PC-3 (cell line): Measurements from ENCODE around the gene RHOT2. TPM values are rescaled to one million over a fixed set of nuclear protein-coding genes. Genes with fewer than 3 reads are reported as not detected.

Experiments used
- ATAC-seq: fragments of 200-7000 bp; cut with Tn5 transposase; 2 replicates; pipeline ENCODE4 v1.9.1; 2020; ENCODE audit warnings: mild to moderate bottlenecking, moderate library complexity
- BruUV-seq: library from RNA; stranded (reverse); fragments of 400-500 nt; replicated peaks from 2 replicates; lab custom pipeline; 2021; lab: Mats Ljungman, UMichigan
- CTCF ChIA-PET: fragments of 300-600 bp; sonication (Branson Sonifier 250); formaldehyde crosslinking; loops from one replicate; lab custom pipeline; 2022; ENCODE audit warnings: antibody characterized with exemption; lab: Charles Lee
- POLR2A ChIA-PET: fragments of 300-600 bp; sonication (Branson Sonifier 250); formaldehyde crosslinking; loops from one replicate; lab custom pipeline; 2022; ENCODE audit warnings: antibody characterized with exemption; ENCODE audit not compliant: unreplicated experiment; lab: Charles Lee
- DNase-seq: peaks from one replicate; pipeline ENCODE4 v3.0.0-alpha.2; 2015
- H2AFZ ChIP-seq: fragments of 300-600 bp; sonication (generic); 2 replicates; pipeline ENCODE4 v1.6.0; 2016; ENCODE audit warnings: antibody characterized with exemption, low read length
- H3F3A ChIP-seq: fragments of 300-600 bp; sonication (generic); one replicate; pipeline ENCODE4 v1.6.0; 2017; ENCODE audit warnings: antibody characterized with exemption, low read length, control low read depth, mild to moderate bottlenecking; ENCODE audit not compliant: unreplicated experiment
- H3K27ac ChIP-seq: fragments of 300-600 bp; sonication (generic); 2 replicates; pipeline ENCODE4 v1.5.1; 2016; ENCODE audit warnings: mild to moderate bottlenecking, low read length
- H3K27me3 ChIP-seq: fragments of 300-600 bp; sonication (generic); 2 replicates; pipeline ENCODE4 v1.6.1; 2016; ENCODE audit warnings: low read length, mixed read lengths
- H3K36me3 ChIP-seq: fragments of 300-600 bp; sonication (generic); 2 replicates; pipeline ENCODE4 v1.6.1; 2016; ENCODE audit warnings: low read depth, mixed run types, low read length, mixed read lengths
- H3K4me1 ChIP-seq: fragments of 300-600 bp; sonication (generic); 2 replicates; pipeline ENCODE4 v1.5.1; 2016; ENCODE audit warnings: low read length; ENCODE audit not compliant: insufficient read depth
- H3K4me2 ChIP-seq: fragments of 300-600 bp; sonication (generic); 2 replicates; pipeline ENCODE4 v1.6.0; 2016; ENCODE audit warnings: low read length
- H3K4me3 ChIP-seq: fragments of 300-600 bp; sonication (generic); 2 replicates; pipeline ENCODE4 v1.5.1; 2016; ENCODE audit warnings: mild to moderate bottlenecking, low read length, mixed read lengths
- H3K79me2 ChIP-seq: fragments of 300-600 bp; sonication (generic); 2 replicates; pipeline ENCODE4 v1.6.1; 2017; ENCODE audit warnings: low read length, mixed read lengths
- H3K9ac ChIP-seq: fragments of 300-600 bp; sonication (generic); 2 replicates; pipeline ENCODE4 v1.6.0; 2016; ENCODE audit warnings: mild to moderate bottlenecking, low read length
- H3K9me2 ChIP-seq: fragments of 300-600 bp; sonication (generic); replicated peaks from 2 replicates; pipeline ENCODE4 v1.6.1; 2016; ENCODE audit warnings: mixed run types, low read length, mixed read lengths
- H3K9me3 ChIP-seq: fragments of 300-600 bp; sonication (generic); 2 replicates; pipeline ENCODE4 v1.6.1; 2016; ENCODE audit warnings: low read length, mixed read lengths
- H4K20me1 ChIP-seq: fragments of 300-600 bp; sonication (generic); 2 replicates; pipeline ENCODE4 v1.6.1; 2016; ENCODE audit warnings: low read length, mixed read lengths
- CTCF ChIP-seq: fragments of 300-600 bp; sonication (generic); conservative IDR thresholded peaks from 2 replicates; pipeline ENCODE4 v1.5.1; 2017; ENCODE audit warnings: antibody characterized with exemption, low read depth, mild to moderate bottlenecking, low read length
- EZH2 ChIP-seq: fragments of 300-600 bp; sonication (generic); IDR thresholded peaks from one replicate; pipeline ENCODE4 v1.6.1; 2017; ENCODE audit warnings: antibody characterized with exemption, mild to moderate bottlenecking, low read length; ENCODE audit not compliant: unreplicated experiment
- EZH2phosphoT487 ChIP-seq: fragments of 300-600 bp; sonication (generic); IDR thresholded peaks from 2 replicates; pipeline ENCODE4 v1.6.1; 2018; ENCODE audit warnings: mild to moderate bottlenecking, antibody characterized with exemption, low read length, borderline replicate concordance
- intact Hi-C: fragments of 100-400 bp; cut with micrococcal nuclease; formaldehyde crosslinking; loops from 2 replicates; pipeline ENCODE4 v1.9.0; 2023
- total RNA-seq: library from RNA; depleted of rRNA; stranded (reverse); fragments of >200 nt; gene quantifications from 2 replicates; pipeline ENCODE4 v1.2.3, GENCODE V29; 2014

RHOT2 gene
- total RNA-seq, 1 experiment from 2014 or later, result 93.0 TPM

GRCh38 chr16:624526-625070 is 43.3 kb upstream of the RHOT2 start:
- Histone ChIP-seq H4K20me1 (no peaks in the 10 kb centered on the region), H3K9ac (no peak overlapping the region), H3K4me3 (no peak overlapping the region), H3K9me2 (no peaks in the 10 kb centered on the region), H3K27ac (no peak overlapping the region), H3K9me3 (no peaks in the 10 kb centered on the region), H3K27me3 (no peaks in the 10 kb centered on the region), H3K4me1 (peaks cover 31% of the 10 kb centered on the region), H3K4me2 (no peak overlapping the region), H3K36me3 (no peaks in the 10 kb centered on the region), H3F3A (no peaks in the 10 kb centered on the region), H2AFZ (no peak overlapping the region), H3K79me2 (0 out of 2 replicates have a peak, but pooled peaks cover 3% of the 10 kb centered on the region)
- ChIA-PET CTCF (no interaction called here), POLR2A (no interaction called here)
- no peak for DNase-seq
- TF ChIP-seq EZH2, result no peak
- TF ChIP-seq EZH2phosphoT487, result no peak
- no peak for TF ChIP-seq CTCF
- intact Hi-C loops, result no loop called here
- BruUV-seq, result no TSS peak
- no peak for ATAC-seq

GRCh38 chr16:625117-625976 is 42.6 kb upstream of the RHOT2 start:
- no peak for ATAC-seq
- no peak overlapping the region for H3K9ac ChIP-seq
- H3K27ac ChIP-seq, result no peak overlapping the region
- no peaks in the 10 kb centered on the region for H3K9me3 ChIP-seq
- H2AFZ ChIP-seq, result no peak overlapping the region
- no peaks in the 10 kb centered on the region for H3K9me2 ChIP-seq
- intact Hi-C loops, result no loop called here
- POLR2A ChIA-PET, result no interaction called here
- H3K4me3 ChIP-seq, result no peak overlapping the region
- H4K20me1 ChIP-seq, result no peaks in the 10 kb centered on the region
- no peak overlapping the region for H3K4me2 ChIP-seq
- H3K4me1 ChIP-seq, result peaks cover 31% of the 10 kb centered on the region
- DNase-seq, result no peak
- CTCF ChIA-PET, result no interaction called here
- no peaks in the 10 kb centered on the region for H3K27me3 ChIP-seq
- H3K79me2 ChIP-seq, result 0 out of 2 replicates have a peak, but pooled peaks cover 3% of the 10 kb centered on the region
- H3K36me3 ChIP-seq, result no peaks in the 10 kb centered on the region
- no peak for TF ChIP-seq EZH2phosphoT487
- no TSS peak for BruUV-seq
- no peaks in the 10 kb centered on the region for H3F3A ChIP-seq

- DNase-seq, result no peak
- no peaks in the 10 kb centered on the region for H3K9me3 ChIP-seq
- H3K79me2 ChIP-seq, result 0 out of 2 replicates have a peak, but pooled peaks cover 3% of the 10 kb centered on the region
- BruUV-seq, result no TSS peak
- no peaks in the 10 kb centered on the region for H3K27me3 ChIP-seq
- no peak for TF ChIP-seq CTCF
- TF ChIP-seq EZH2, result no peak
- TF ChIP-seq EZH2phosphoT487, result no peak
- no peaks in the 10 kb centered on the region for H3K36me3 ChIP-seq
- intact Hi-C loops, result no loop called here
- no peak overlapping the region for H2AFZ ChIP-seq
- H3K4me3 ChIP-seq, result peak overlapping the region; percentile 27; the same call in 1 of the 2 replicates
- ATAC-seq, result no peak; the same call in 1 of the 2 replicates
- H3K4me2 ChIP-seq, result peak overlapping the region; percentile 67
- H4K20me1 ChIP-seq, result no peaks in the 10 kb centered on the region
- H3K4me1 ChIP-seq, result peaks cover 31% of the 10 kb centered on the region
- H3F3A ChIP-seq, result no peaks in the 10 kb centered on the region
- ChIA-PET POLR2A (no interaction called here), CTCF (no interaction called here)
- peak overlapping the region; percentile 44 for H3K27ac ChIP-seq
- no peaks in the 10 kb centered on the region for H3K9me2 ChIP-seq
- H3K9ac ChIP-seq, result no peak overlapping the region
Observed at GRCh38 chr16:625977-626765, 41.8 kb upstream of the RHOT2 start.
